ENCODE results near the gene TK2.
A peak's percentile ranks its signal among the peaks of the same experiment; 100 is the strongest.

The TK2 gene

DNA sequence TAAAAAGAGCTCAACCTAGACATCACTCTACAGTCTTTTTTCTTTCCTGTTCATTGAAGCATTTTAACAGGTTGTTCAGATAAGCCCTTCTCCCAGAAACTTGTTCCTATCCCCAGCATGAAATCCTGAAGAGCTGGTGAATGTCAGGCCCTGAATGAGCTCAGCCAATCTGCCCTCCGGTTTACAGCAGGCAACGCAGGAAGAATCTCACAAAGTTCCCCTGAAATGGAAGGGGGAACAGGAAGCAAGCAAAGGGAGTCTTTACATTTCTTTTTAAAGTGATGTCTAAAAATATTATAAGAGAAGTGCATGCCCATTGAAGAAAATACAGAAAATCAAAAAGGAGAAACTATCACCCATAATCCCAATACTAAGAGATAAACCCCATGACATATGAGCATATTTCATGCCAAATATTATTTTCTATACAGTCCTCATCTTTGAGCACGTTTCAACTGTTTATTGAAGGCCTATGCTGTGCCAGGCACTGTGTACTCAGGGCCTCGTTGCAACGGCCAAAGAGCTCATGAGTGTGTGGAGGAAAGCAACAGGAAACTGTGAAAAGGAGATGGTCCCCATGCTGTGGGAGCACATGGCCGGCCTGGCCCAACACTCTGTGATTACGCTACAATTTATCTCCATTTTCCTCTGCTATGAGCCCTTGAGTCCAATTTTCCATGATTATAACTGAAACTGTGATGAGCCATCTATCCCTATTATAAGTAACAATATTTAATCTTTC lies 5.7 kb downstream of the TK2 start:
- no peak for DNase-seq (ENCODE audit: low read depth)

- DNase-seq (ENCODE audit: low read depth) = no peak
Measured at GRCh38 chr16:66543541-66543940, 6.4 kb downstream of the TK2 start.

GRCh38 chr16:66542396-66542795 lies 7.5 kb downstream of the TK2 start:
- no peak for DNase-seq (ENCODE audit: low read depth)

GRCh38 chr16:66541388-66542355 lies 8.2 kb downstream of the TK2 start:
- no peak for DNase-seq (ENCODE audit: low read depth)

GRCh38 chr16:66539623-66540469 lies 10.1 kb downstream of the TK2 start:
- no peak for DNase-seq (ENCODE audit: low read depth)

GRCh38 chr16:66538910-66539309 lies 11.0 kb downstream of the TK2 start:
- DNase-seq (ENCODE audit: low read depth) = no peak

DNA sequence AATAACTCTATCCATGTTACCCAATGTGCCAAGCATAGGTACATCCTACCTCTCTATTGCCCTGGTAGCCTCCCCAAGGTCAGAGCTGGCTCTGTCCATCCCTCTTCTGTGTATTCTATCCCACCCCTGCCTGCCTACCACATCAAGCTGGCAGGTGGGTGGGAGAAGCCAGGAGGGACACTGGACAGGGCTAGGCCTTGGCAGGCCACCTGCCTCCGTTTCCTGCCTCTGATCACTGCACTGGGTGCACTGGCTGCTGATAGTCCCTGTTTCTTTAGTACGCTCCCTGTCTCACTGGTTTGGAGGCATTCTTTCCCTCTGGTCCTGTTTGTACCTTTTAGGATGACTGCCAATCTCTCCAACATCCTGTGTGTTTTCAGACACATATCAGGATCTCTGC lies 12.7 kb downstream of the TK2 start:
- no peak for DNase-seq (ENCODE audit: low read depth)

DNA sequence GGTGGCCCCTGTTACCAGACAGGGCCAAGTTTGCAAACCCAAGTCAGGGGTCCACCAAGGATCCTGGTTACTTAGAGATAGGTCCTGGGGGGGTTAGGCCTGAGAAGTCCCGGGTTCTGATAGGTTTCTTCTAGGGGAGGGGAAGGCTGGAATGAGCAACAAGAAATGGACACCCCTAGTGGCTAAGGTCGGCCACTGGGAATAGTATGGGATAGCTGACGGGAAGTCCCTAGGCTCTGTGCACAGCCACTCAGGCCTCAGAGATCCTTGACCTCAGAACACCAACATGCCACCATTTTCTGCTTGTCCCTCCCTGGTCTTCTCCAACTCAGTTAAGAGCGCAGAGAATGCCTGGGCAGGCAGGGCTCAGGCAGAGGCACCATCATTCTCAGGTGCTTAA lies 13.4 kb downstream of the TK2 start:
- DNase-seq (ENCODE audit: low read depth) = no peak

- no peak for DNase-seq (ENCODE audit: low read depth)
Measured at GRCh38 chr16:66534376-66534799, 15.5 kb downstream of the TK2 start.

GRCh38 chr16:66529475-66529874 lies 20.4 kb downstream of the TK2 start:
- no peak for DNase-seq (ENCODE audit: low read depth)

GRCh38 chr16:66528294-66528693 lies 21.6 kb downstream of the TK2 start:
- no peak for DNase-seq (ENCODE audit: low read depth)

DNA sequence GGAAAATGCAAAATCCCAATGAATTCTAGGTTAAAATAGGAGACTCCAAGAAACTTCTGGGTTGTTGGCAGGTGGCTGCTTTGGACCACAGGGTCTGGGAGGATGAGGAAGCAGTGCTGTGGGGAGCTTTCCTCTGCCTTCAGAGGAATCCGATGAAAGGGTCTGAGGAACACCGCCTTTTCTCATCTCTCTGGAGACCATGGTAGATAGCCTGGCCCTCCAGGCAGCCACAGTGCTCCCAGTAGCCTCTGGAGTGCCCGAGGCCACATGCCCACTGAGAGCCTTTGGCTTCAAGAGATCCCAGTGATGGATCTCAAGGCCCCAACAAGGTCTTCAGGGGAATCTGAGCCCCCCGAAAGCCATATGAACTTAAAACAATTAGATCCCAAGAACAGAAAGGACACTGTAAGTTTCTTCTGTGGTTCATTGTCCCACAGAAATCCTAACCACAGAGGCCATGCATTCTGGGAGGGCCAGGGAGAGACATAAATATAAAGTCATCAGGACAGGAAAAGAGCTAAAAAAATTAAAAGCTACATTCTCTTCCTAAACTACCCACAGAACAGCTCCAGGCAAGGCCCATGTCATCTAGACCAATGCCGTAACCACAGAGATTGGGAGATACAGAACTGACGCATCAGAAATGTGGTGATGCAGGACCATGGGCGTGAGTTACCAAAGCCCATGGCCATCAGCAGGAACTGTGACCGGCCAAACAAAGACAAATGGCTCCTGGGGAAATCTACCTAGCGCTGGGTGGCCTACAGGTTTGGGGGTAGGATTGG lies 24.3 kb downstream of the TK2 start:
- DNase-seq (ENCODE audit: low read depth) = no peak

DNA sequence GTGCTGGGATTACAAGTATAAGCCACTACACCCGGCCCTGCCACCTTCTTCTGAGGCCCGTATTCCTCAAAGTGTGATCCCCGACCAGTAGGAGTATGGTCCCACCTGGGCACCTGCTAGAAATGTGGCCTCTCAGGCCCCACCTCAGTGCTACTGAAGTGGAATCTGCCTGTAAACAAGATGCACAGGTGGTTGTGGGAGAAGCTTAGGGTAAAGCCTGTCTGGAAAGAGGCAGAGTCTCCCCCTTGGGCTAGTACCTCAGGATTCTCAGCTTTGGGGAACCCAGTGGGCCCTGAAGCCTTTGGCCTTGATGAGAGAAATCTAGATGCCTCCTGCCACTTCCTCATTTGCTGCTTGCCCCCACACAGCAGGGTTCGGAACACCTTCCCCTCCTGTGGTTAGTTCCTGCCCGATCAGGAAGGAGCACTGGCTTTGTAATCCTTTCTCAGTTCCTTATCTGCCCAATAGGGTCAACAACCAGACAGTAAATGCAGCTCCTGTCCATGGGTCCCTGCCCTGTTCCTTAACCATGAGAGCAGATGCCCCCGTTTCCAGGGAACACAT lies 25.2 kb downstream of the TK2 start:
- no peak for DNase-seq (ENCODE audit: low read depth)

DNA sequence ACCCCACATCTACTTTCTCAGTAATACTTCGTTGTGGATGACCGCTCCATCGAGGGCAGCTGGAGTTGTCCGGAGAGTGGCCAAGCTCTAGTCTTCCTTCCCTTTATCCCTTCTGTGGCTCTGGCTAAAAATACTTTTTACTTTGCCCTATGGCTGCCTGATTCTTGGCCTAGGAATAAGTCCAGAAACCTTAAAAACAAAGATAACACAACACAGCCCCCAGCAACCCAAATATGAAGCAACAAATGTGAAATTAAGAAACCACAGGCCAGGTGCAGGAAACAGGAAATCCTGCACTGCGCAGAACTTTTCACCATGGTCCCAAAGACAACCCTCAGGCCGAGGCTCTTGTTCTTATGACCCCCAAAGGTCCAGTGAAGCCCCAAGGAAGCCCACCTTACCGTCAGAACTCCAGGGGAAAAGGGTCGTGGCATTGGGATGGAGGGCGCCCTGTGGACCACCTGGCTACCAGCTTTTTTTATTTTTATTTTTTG lies 26.0 kb downstream of the TK2 start:
- DNase-seq (ENCODE audit: low read depth) = no peak

GRCh38 chr16:66522816-66523590 lies 26.9 kb downstream of the TK2 start:
- DNase-seq (ENCODE audit: low read depth) = no peak

GRCh38 chr16:66521951-66522771 lies 27.8 kb downstream of the TK2 start:
- DNase-seq (ENCODE audit: low read depth) = peak; percentile 66

- no peak for DNase-seq (ENCODE audit: low read depth)
Measured at GRCh38 chr16:66521252-66521713, 28.6 kb downstream of the TK2 start.

DNA sequence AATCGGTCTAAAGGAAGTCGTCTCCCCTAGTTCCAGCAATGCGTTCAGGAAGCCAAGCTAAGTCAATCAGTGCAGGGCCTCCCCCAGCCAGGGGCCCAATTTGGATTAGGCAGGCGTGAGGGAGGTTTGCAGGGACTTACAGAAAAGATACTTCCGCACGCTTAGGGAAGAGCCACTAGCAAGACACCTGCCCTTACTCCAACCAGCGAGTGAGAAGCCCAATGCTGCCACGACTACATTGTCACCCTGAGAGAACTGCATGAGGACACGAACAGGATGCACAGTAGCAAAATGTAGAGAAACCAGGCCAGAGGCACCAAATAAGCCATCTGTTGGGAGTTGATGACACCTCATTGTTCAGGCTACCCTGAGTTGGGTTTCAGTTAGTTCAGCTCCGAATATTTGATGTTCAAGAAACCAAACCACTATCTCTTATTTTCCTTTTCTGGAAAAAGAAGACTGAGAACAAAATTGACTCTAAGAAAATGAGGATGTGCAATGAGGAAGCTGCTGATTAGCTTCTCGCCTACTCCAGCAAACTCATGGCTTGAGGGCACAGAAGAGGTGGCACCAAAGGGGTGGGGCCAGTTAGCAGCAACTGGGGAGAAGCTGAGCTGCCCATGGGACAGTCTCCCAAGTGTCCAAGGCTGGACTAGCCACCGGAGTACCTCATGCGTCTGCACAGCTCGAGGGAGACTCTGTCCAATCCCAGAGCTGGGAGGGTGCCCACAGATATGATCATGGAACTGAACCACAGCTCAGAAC lies 29.3 kb downstream of the TK2 start:
- DNase-seq (ENCODE audit: low read depth) = no peak
